HCT116 (cell line): ENCODE results near the gene KDM5A. TPM values are rescaled to one million over a fixed set of nuclear protein-coding genes. Genes with fewer than 3 reads are reported as not detected.

Experiments used
- ATAC-seq: fragments of 200-7000 bp; cut with Tn5 transposase; 2 replicates; pipeline ENCODE4 v1.9.1; 2020; ENCODE audit warnings: mild to moderate bottlenecking, moderate library complexity
- BruUV-seq: library from RNA; stranded (reverse); fragments of 400-500 nt; replicated peaks from 2 replicates; lab custom pipeline; 2021; lab: Mats Ljungman, UMichigan
- CTCF ChIA-PET: fragments of 300-600 bp; sonication (Branson Sonifier 250); formaldehyde crosslinking; loops from one replicate; lab custom pipeline; 2021; ENCODE audit warnings: antibody characterized with exemption; lab: Charles Lee
- POLR2A ChIA-PET: fragments of 300-600, 350-600 bp; sonication (Branson Sonifier 250); formaldehyde crosslinking; loops from one replicate; lab custom pipeline; 2021; ENCODE audit warnings: antibody characterized with exemption; lab: Charles Lee
- RAD21 ChIA-PET, 2 experiments: fragments of 300-600 bp; sonication (Branson Sonifier 250); formaldehyde crosslinking; loops; one replicate each; lab custom pipeline; 2023; ENCODE audit warnings: low total read pairs in 2 of 2; ENCODE audit not compliant: uncharacterized antibody in 2 of 2, unreplicated experiment in 2 of 2, low non-redundant PET in 1 of 2; lab: Charles Lee
- DNase-seq: peaks from one replicate; pipeline ENCODE4 v3.0.0-alpha.2; 2010; ENCODE audit warnings: low read depth, low spot score
- H2AFZ ChIP-seq: fragments of 200-600 bp; shearing (Covaris generic), sonication (generic); 2 replicates; pipeline ENCODE4 v1.6.1; 2017; ENCODE audit warnings: low read depth, mixed run types, mixed read lengths, antibody characterized with exemption, low read length; ENCODE audit not compliant: poor library complexity, severe bottlenecking
- H3K27ac ChIP-seq: 2 replicates; pipeline ENCODE4 v1.5.1; 2012; ENCODE audit warnings: low read depth, low read length
- H3K27me3 ChIP-seq: fragments of 200-600 bp; sonication (generic); 2 replicates; pipeline ENCODE4 v1.6.1; 2016; ENCODE audit warnings: mixed run types, low read length, mixed read lengths; ENCODE audit not compliant: insufficient read depth
- H3K36me3 ChIP-seq, 2 experiments: fragments of 200-500 bp in 1 of 2; fragments of 200-600 bp in 1 of 2; sonication (Bioruptor generic) in 1 of 2; sonication (generic) in 1 of 2; 2 replicates each; pipeline versions ENCODE4 v1.5.1 to v1.6.1; 2014 to 2016; ENCODE audit warnings: low read length in 2 of 2, inconsistent platforms in 1 of 2, mixed read lengths in 1 of 2, mixed run types in 1 of 2; ENCODE audit not compliant: insufficient read depth in 2 of 2, control insufficient read depth in 1 of 2
- H3K4me1 ChIP-seq, 2 experiments: fragments of 200-600 bp in 1 of 2; sonication (generic) in 1 of 2; 2 replicates each; pipeline versions ENCODE4 v1.5.1 to v1.6.1; 2012 to 2017; ENCODE audit warnings: low read length in 2 of 2, inconsistent platforms in 1 of 2, mild to moderate bottlenecking in 1 of 2, mixed read lengths in 1 of 2, mixed run types in 1 of 2, moderate library complexity in 1 of 2; ENCODE audit not compliant: insufficient read depth in 2 of 2, control insufficient read depth in 1 of 2
- H3K4me2 ChIP-seq: fragments of 200-600 bp; sonication (generic); 2 replicates; pipeline ENCODE4 v1.6.1; 2017; ENCODE audit warnings: mixed run types, low read length, mixed read lengths
- H3K4me3 ChIP-seq, 2 experiments: fragments of 200-600 bp in 1 of 2; sonication (generic) in 1 of 2; replicated peaks in 1 of 2; 2 replicates each; pipeline ENCODE4 v1.5.1; 2011 to 2016; ENCODE audit warnings: low read length in 2 of 2, control low read depth in 1 of 2, low read depth in 1 of 2, mild to moderate bottlenecking in 1 of 2, mixed read lengths in 1 of 2, mixed run types in 1 of 2
- H3K79me2 ChIP-seq: fragments of 200-600 bp; sonication (generic); 2 replicates; pipeline ENCODE4 v1.6.1; 2017; ENCODE audit warnings: mild to moderate bottlenecking, mixed run types, low read length, moderate library complexity, mixed read lengths; ENCODE audit not compliant: insufficient read depth
- H3K9ac ChIP-seq: fragments of 200-600 bp; sonication (generic); 2 replicates; pipeline ENCODE4 v1.6.1; 2016; ENCODE audit warnings: low read length, mixed read lengths
- H3K9me2 ChIP-seq: fragments of 200-600 bp; sonication (generic), shearing (Covaris generic); 2 replicates; pipeline ENCODE4 v1.6.1; 2017; ENCODE audit warnings: mixed run types, mild to moderate bottlenecking, moderate library complexity; ENCODE audit not compliant: insufficient read depth
- H3K9me3 ChIP-seq, 2 experiments: fragments of 200-500 bp in 1 of 2; fragments of 200-600 bp in 1 of 2; sonication (Bioruptor generic) in 1 of 2; sonication (generic) in 1 of 2; 2 replicates each; pipeline ENCODE4 v1.6.1; 2014 to 2017; ENCODE audit warnings: low read length in 2 of 2, mixed read lengths in 2 of 2, inconsistent platforms in 1 of 2, low read depth in 1 of 2, mild to moderate bottlenecking in 1 of 2, mixed run types in 1 of 2, moderate library complexity in 1 of 2; ENCODE audit not compliant: control insufficient read depth in 1 of 2, insufficient read depth in 1 of 2
- H4K20me1 ChIP-seq: fragments of 200-600 bp; sonication (generic), shearing (Covaris generic); 2 replicates; pipeline ENCODE4 v1.6.1; 2017; ENCODE audit warnings: mixed run types, mild to moderate bottlenecking, moderate library complexity; ENCODE audit not compliant: insufficient read depth
- ATF3 ChIP-seq: IDR thresholded peaks from 2 replicates; pipeline ENCODE4 v1.6.1; 2012
- CBX3 ChIP-seq: IDR thresholded peaks from 2 replicates; pipeline ENCODE4 v1.6.1; 2012; ENCODE audit warnings: low read depth
- CEBPB ChIP-seq: IDR thresholded peaks from 2 replicates; pipeline ENCODE4 v1.6.1; 2012; ENCODE audit warnings: low read depth
- EGR1 ChIP-seq: IDR thresholded peaks from 2 replicates; pipeline ENCODE4 v1.6.1; 2012; ENCODE audit warnings: low read depth
- ELF1 ChIP-seq: IDR thresholded peaks from 2 replicates; pipeline ENCODE4 v1.6.1; 2012; ENCODE audit warnings: low read depth, borderline replicate concordance
- FOSL1 ChIP-seq: IDR thresholded peaks from 2 replicates; pipeline ENCODE4 v1.6.1; 2012; ENCODE audit warnings: low read depth
- MAX ChIP-seq: IDR thresholded peaks from 2 replicates; pipeline ENCODE4 v1.6.1; 2012
- POLR2AphosphoS5 ChIP-seq: IDR thresholded peaks from 2 replicates; pipeline ENCODE4 v1.6.1; 2011; ENCODE audit warnings: mild to moderate bottlenecking, low read depth, low read length, moderate library complexity
- RAD21 ChIP-seq: IDR thresholded peaks from 2 replicates; pipeline ENCODE4 v1.6.1; 2012; ENCODE audit warnings: low read depth, mild to moderate bottlenecking
- REST ChIP-seq: IDR thresholded peaks from 2 replicates; pipeline ENCODE4 v1.6.1; 2012; ENCODE audit warnings: low read depth
- SP1 ChIP-seq: IDR thresholded peaks from 2 replicates; pipeline ENCODE4 v1.6.1; 2012; ENCODE audit warnings: low read depth
- SRF ChIP-seq: IDR thresholded peaks from 2 replicates; pipeline ENCODE4 v1.6.1; 2012; ENCODE audit warnings: low read depth
- YY1 ChIP-seq: IDR thresholded peaks from 2 replicates; pipeline ENCODE4 v1.6.1; 2011; ENCODE audit warnings: low read length, low read depth, moderate library complexity, mild to moderate bottlenecking; ENCODE audit not compliant: insufficient replicate concordance; ENCODE audit errors: extremely low read depth
- ZFX ChIP-seq: fragments of 450-650 bp; IDR thresholded peaks from 2 replicates; pipeline ENCODE4 v1.6.1; 2017
- intact Hi-C: fragments of 100-400 bp; cut with micrococcal nuclease; formaldehyde crosslinking; loops from 2 replicates; pipeline ENCODE4 v1.10.0; 2022
- total RNA-seq: library from RNA; stranded (reverse); gene quantifications from one replicate; pipeline ENCODE4 v1.2.1, GENCODE V29; 2021; ENCODE audit not compliant: unreplicated experiment
- TF ChIP-seq, protein P1 (sequence below): IDR thresholded peaks from 2 replicates; pipeline ENCODE4 v1.6.1; 2011; ENCODE audit warnings: mild to moderate bottlenecking, low read length, moderate library complexity; ENCODE audit not compliant: insufficient replicate concordance; ENCODE audit errors: extremely low read depth

The KDM5A gene
- total RNA-seq, 1 experiment from 2014 or later = 49.0 TPM

DNA sequence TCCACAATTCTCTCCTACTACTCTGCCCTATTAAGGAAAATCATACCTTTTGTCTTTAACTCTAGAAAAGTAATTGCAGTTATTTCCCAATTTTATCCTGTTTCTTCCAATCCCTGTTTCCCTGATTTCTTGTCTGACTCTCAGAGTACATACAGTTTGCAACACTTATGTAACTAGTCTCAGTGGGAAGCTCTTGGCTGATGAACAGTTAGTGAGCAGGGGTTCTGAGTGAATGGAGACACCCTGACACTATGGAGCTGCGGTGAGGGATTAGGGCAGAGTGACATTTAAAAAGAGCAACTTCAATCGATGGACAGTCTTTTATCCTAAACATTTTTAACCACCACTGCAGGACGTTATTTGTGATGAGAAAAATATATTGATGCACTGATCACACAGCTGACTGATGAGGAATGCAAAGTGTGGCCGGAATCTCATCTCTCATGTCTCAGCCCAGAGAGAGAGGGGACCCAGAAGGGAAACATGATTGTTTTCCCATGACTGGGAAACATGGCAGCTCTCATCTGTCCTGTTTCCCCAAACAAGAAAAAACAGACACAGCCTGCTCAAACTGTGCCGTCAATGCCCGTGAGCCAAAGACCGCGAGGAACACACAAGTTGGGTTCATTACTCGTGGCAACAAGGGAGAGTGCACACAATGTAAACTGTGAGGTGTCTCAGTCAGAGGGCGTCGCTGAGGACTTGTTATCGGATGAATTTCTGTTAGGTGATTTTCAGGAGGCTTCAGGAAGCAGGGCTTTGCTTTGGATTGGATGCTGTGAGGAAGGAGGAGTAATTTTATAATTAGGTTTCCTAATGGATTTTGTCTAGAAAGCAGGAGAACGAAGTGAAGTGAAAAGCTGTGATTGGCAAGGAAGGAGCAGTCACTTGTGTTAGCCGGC lies 121.3 kb downstream of the KDM5A start:
- Histone ChIP-seq H3K9ac (no peak overlapping the region), H3K79me2 (no peaks in the 10 kb centered on the region), H2AFZ (no peak overlapping the region), H4K20me1 (no peaks in the 10 kb centered on the region), H3K4me2 (no peak overlapping the region), H3K36me3 (no peaks in the 10 kb centered on the region), H3K4me1 (no peaks in the 10 kb centered on the region), H3K4me3 (no peak overlapping the region), H3K9me2 (no peaks in the 10 kb centered on the region), H3K27me3 (peaks cover 4% of the 10 kb centered on the region; the same call in 1 of the 2 replicates), H3K27ac (no peak overlapping the region), H3K9me3 (no peaks in the 10 kb centered on the region)
- DNase-seq = no peak
- intact Hi-C loops = no loop called here
- ATAC-seq = no peak
- RAD21 ChIA-PET = no interaction called here
- no TSS peak for BruUV-seq
- POLR2A ChIA-PET = no interaction called here
- CTCF ChIA-PET = no interaction called here
- TF ChIP-seq ZFX (no peak), FOSL1 (no peak), ATF3 (no peak), MAX (no peak), REST (no peak), SP1 (no peak), RAD21 (no peak), CEBPB (no peak), YY1 (no peak), EGR1 (no peak), ELF1 (no peak), POLR2AphosphoS5 (no peak), CBX3 (no peak), SRF (no peak)
- TF ChIP-seq, protein P1, sequence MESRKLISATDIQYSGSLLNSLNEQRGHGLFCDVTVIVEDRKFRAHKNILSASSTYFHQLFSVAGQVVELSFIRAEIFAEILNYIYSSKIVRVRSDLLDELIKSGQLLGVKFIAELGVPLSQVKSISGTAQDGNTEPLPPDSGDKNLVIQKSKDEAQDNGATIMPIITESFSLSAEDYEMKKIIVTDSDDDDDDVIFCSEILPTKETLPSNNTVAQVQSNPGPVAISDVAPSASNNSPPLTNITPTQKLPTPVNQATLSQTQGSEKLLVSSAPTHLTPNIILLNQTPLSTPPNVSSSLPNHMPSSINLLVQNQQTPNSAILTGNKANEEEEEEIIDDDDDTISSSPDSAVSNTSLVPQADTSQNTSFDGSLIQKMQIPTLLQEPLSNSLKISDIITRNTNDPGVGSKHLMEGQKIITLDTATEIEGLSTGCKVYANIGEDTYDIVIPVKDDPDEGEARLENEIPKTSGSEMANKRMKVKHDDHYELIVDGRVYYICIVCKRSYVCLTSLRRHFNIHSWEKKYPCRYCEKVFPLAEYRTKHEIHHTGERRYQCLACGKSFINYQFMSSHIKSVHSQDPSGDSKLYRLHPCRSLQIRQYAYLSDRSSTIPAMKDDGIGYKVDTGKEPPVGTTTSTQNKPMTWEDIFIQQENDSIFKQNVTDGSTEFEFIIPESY = no peak
